ENCODE results near the gene CCDC91. TPM values are rescaled to one million over a fixed set of nuclear protein-coding genes. Genes with fewer than 3 reads are reported as not detected.

CCDC91 gene
- total RNA-seq, 1 donor from 2014 or later = 51.3 TPM

- H3K36me3 Mint-ChIP-seq (ENCODE audit: insufficient read depth) = peaks cover 7% of the 10 kb centered on the region
- H3K27me3 Mint-ChIP-seq = no peaks in the 10 kb centered on the region
- no peak for DNase-seq (ENCODE audit: low spot score, unreplicated experiment)
- H3K27ac Mint-ChIP-seq = no peak overlapping the region
- H3K9me3 Mint-ChIP-seq (ENCODE audit: low read depth) = peaks cover 6% of the 10 kb centered on the region
- TF ChIP-seq CTCF (IDR thresholded peaks at IDR 0.05; ENCODE audit: unreplicated experiment) = no peak
- H3K4me3 Mint-ChIP-seq (ENCODE audit: low read depth) = no peak overlapping the region
- H3K4me1 Mint-ChIP-seq (ENCODE audit: low read depth) = peaks cover 4% of the 10 kb centered on the region
Observed at GRCh38 chr12:28343713-28344112, 153.5 kb downstream of the CCDC91 start.

GRCh38 chr12:28346567-28346966, 156.3 kb downstream of the CCDC91 start:
- Mint-ChIP-seq H3K9me3 (ENCODE audit: low read depth) (peaks cover 7% of the 10 kb centered on the region), H3K27ac (no peak overlapping the region), H3K4me3 (ENCODE audit: low read depth) (no peak overlapping the region), H3K36me3 (ENCODE audit: insufficient read depth) (peaks cover 11% of the 10 kb centered on the region), H3K4me1 (ENCODE audit: low read depth) (no peaks in the 10 kb centered on the region), H3K27me3 (no peaks in the 10 kb centered on the region)
- no peak for TF ChIP-seq CTCF (IDR thresholded peaks at IDR 0.05; ENCODE audit: unreplicated experiment)
- no peak for DNase-seq (ENCODE audit: low spot score, unreplicated experiment)

GRCh38 chr12:28349196-28349595, 158.9 kb downstream of the CCDC91 start:
- peaks cover 30% of the 10 kb centered on the region for H3K36me3 Mint-ChIP-seq (ENCODE audit: insufficient read depth)
- H3K4me1 Mint-ChIP-seq (ENCODE audit: low read depth) = no peaks in the 10 kb centered on the region
- peaks cover 20% of the 10 kb centered on the region for H3K9me3 Mint-ChIP-seq (ENCODE audit: low read depth)
- DNase-seq (ENCODE audit: low spot score, unreplicated experiment) = no peak
- no peaks in the 10 kb centered on the region for H3K27me3 Mint-ChIP-seq
- no peak overlapping the region for H3K4me3 Mint-ChIP-seq (ENCODE audit: low read depth)
- no peak overlapping the region for H3K27ac Mint-ChIP-seq
- no peak for TF ChIP-seq CTCF (IDR thresholded peaks at IDR 0.05; ENCODE audit: unreplicated experiment)

GRCh38 chr12:28350502-28350901, 160.2 kb downstream of the CCDC91 start:
- Mint-ChIP-seq H3K27me3 (no peaks in the 10 kb centered on the region), H3K36me3 (ENCODE audit: insufficient read depth) (peaks cover 30% of the 10 kb centered on the region), H3K9me3 (ENCODE audit: low read depth) (peaks cover 20% of the 10 kb centered on the region), H3K4me3 (ENCODE audit: low read depth) (no peak overlapping the region), H3K27ac (no peak overlapping the region), H3K4me1 (ENCODE audit: low read depth) (no peaks in the 10 kb centered on the region)
- no peak for DNase-seq (ENCODE audit: low spot score, unreplicated experiment)
- no peak for TF ChIP-seq CTCF (IDR thresholded peaks at IDR 0.05; ENCODE audit: unreplicated experiment)

GRCh38 chr12:28351414-28351813, 161.2 kb downstream of the CCDC91 start:
- Mint-ChIP-seq H3K4me3 (ENCODE audit: low read depth) (no peak overlapping the region), H3K36me3 (ENCODE audit: insufficient read depth) (peaks cover 30% of the 10 kb centered on the region), H3K4me1 (ENCODE audit: low read depth) (no peaks in the 10 kb centered on the region), H3K27ac (no peak overlapping the region), H3K27me3 (no peaks in the 10 kb centered on the region), H3K9me3 (ENCODE audit: low read depth) (peaks cover 20% of the 10 kb centered on the region)
- no peak for DNase-seq (ENCODE audit: low spot score, unreplicated experiment)
- TF ChIP-seq CTCF (IDR thresholded peaks at IDR 0.05; ENCODE audit: unreplicated experiment) = no peak

All from progenitor cell of endocrine pancreas (in vitro differentiated cells).